Measurements from ENCODE around the gene THAP12. TPM values are rescaled to one million over a fixed set of nuclear protein-coding genes. Genes with fewer than 3 reads are reported as not detected.
A peak's percentile ranks its signal among the peaks of the same experiment; 100 is the strongest.
"Not testable (repeated sequence)": the region's sequence is repeated elsewhere in the genome, so short reads cannot be mapped to it uniquely, and the experiment has no call there.

THAP12 gene
- polyA plus RNA-seq, 1 donor (not counting 4 experiments of a cell fraction or from before 2014, with no cell fraction given): 49.8 TPM

- dilution Hi-C loops (cut with MboI; ENCODE audit: extremely low pct_ligation_motif_present, low sequenced_read_pairs): no loop called here
- H3K4me1 ChIP-seq (ENCODE audit: control insufficient read depth, extremely low read depth, insufficient read depth, low read length): no peaks in the 10 kb centered on the region
- no peak overlapping the region for H2AFZ ChIP-seq (ENCODE audit: control insufficient read depth, low read length)
- H4K20me1 ChIP-seq (ENCODE audit: control insufficient read depth, extremely low read depth, insufficient read depth, low read length): no peaks in the 10 kb centered on the region
- DNase-seq (ENCODE audit: low read depth, low spot score): no peak
- no peaks in the 10 kb centered on the region for H3K36me3 ChIP-seq (ENCODE audit: control insufficient read depth in 2 of 2, extremely low read depth in 1 of 2, insufficient read depth in 2 of 2, low read length in 2 of 2)
- H3K4me2 ChIP-seq (ENCODE audit: control insufficient read depth, extremely low read depth, insufficient read depth, low read depth, low read length): no peak overlapping the region
- H3K27ac ChIP-seq (ENCODE audit: control insufficient read depth, insufficient read depth, low read length): no peak overlapping the region
- H3K9me1 ChIP-seq (ENCODE audit: control insufficient read depth, extremely low read depth, insufficient read depth, low read length): no peaks in the 10 kb centered on the region
- no peak for TF ChIP-seq CTCF (optimal IDR thresholded peaks at IDR 0.05 in 1 of 3, IDR thresholded peaks at IDR 0.05 in 1 of 3, conservative IDR thresholded peaks at IDR 0.05 in 1 of 3; ENCODE audit: extremely low read depth in 1 of 3, insufficient read depth in 2 of 3, low read length in 3 of 3)
- no peak for TF ChIP-seq EZH2 (IDR thresholded peaks at IDR 0.05; ENCODE audit: low read length)
- H3K9me3 ChIP-seq (ENCODE audit: control insufficient read depth, low read depth, low read length): no peaks in the 10 kb centered on the region
- FAIRE-seq: peak; percentile 9
- H3K9ac ChIP-seq (ENCODE audit: control insufficient read depth, extremely low read depth, insufficient read depth, low read length): no peak overlapping the region
- peaks cover 5% of the 10 kb centered on the region for H3K27me3 ChIP-seq (ENCODE audit: control insufficient read depth, extremely low read depth, insufficient read depth, low read length)
- H3K79me2 ChIP-seq (ENCODE audit: control insufficient read depth, insufficient read depth, low read length): no peaks in the 10 kb centered on the region
- H3K4me3 ChIP-seq (ENCODE audit: control insufficient read depth in 2 of 3, extremely low read depth in 1 of 3, insufficient read depth in 2 of 3, low read depth in 1 of 3, low read length in 3 of 3): no peak overlapping the region
Observed at GRCh38 chr11:76406359-76406758, 25.4 kb upstream of the THAP12 start.

GRCh38 chr11:76401484-76401883 lies 20.6 kb upstream of the THAP12 start:
- H3K79me2 ChIP-seq (ENCODE audit: control insufficient read depth, insufficient read depth, low read length); FAIRE-seq; H3K9ac ChIP-seq (ENCODE audit: control insufficient read depth, extremely low read depth, insufficient read depth, low read length); dilution Hi-C loops (cut with MboI; ENCODE audit: extremely low pct_ligation_motif_present, low sequenced_read_pairs); H3K4me3 ChIP-seq (ENCODE audit: control insufficient read depth in 2 of 3, extremely low read depth in 1 of 3, insufficient read depth in 2 of 3, low read depth in 1 of 3, low read length in 3 of 3); H2AFZ ChIP-seq (ENCODE audit: control insufficient read depth, low read length); H3K4me2 ChIP-seq (ENCODE audit: control insufficient read depth, extremely low read depth, insufficient read depth, low read depth, low read length); H3K9me3 ChIP-seq (ENCODE audit: control insufficient read depth, low read depth, low read length); H3K9me1 ChIP-seq (ENCODE audit: control insufficient read depth, extremely low read depth, insufficient read depth, low read length); H4K20me1 ChIP-seq (ENCODE audit: control insufficient read depth, extremely low read depth, insufficient read depth, low read length); H3K36me3 ChIP-seq (ENCODE audit: control insufficient read depth in 2 of 2, extremely low read depth in 1 of 2, insufficient read depth in 2 of 2, low read length in 2 of 2); DNase-seq (ENCODE audit: low read depth, low spot score); H3K27me3 ChIP-seq (ENCODE audit: control insufficient read depth, extremely low read depth, insufficient read depth, low read length); H3K4me1 ChIP-seq (ENCODE audit: control insufficient read depth, extremely low read depth, insufficient read depth, low read length); H3K27ac ChIP-seq (ENCODE audit: control insufficient read depth, insufficient read depth, low read length): not testable (repeated sequence)

- TF ChIP-seq EZH2 (IDR thresholded peaks at IDR 0.05; ENCODE audit: low read length) (no peak), CTCF (optimal IDR thresholded peaks at IDR 0.05 in 1 of 3, IDR thresholded peaks at IDR 0.05 in 1 of 3, conservative IDR thresholded peaks at IDR 0.05 in 1 of 3; ENCODE audit: extremely low read depth in 1 of 3, insufficient read depth in 2 of 3, low read length in 3 of 3) (no peak)
- no peaks in the 10 kb centered on the region for H3K79me2 ChIP-seq (ENCODE audit: control insufficient read depth, insufficient read depth, low read length)
- H3K4me1 ChIP-seq (ENCODE audit: control insufficient read depth, extremely low read depth, insufficient read depth, low read length): no peaks in the 10 kb centered on the region
- no peak overlapping the region for H3K4me2 ChIP-seq (ENCODE audit: control insufficient read depth, extremely low read depth, insufficient read depth, low read depth, low read length)
- H3K9me3 ChIP-seq (ENCODE audit: control insufficient read depth, low read depth, low read length): no peaks in the 10 kb centered on the region
- no peaks in the 10 kb centered on the region for H3K9me1 ChIP-seq (ENCODE audit: control insufficient read depth, extremely low read depth, insufficient read depth, low read length)
- H3K27ac ChIP-seq (ENCODE audit: control insufficient read depth, insufficient read depth, low read length): no peak overlapping the region
- no peak for DNase-seq (ENCODE audit: low read depth, low spot score)
- no peaks in the 10 kb centered on the region for H3K27me3 ChIP-seq (ENCODE audit: control insufficient read depth, extremely low read depth, insufficient read depth, low read length)
- FAIRE-seq: no peak
- no peak overlapping the region for H3K4me3 ChIP-seq (ENCODE audit: control insufficient read depth in 2 of 3, extremely low read depth in 1 of 3, insufficient read depth in 2 of 3, low read depth in 1 of 3, low read length in 3 of 3)
- no peak overlapping the region for H3K9ac ChIP-seq (ENCODE audit: control insufficient read depth, extremely low read depth, insufficient read depth, low read length)
- H2AFZ ChIP-seq (ENCODE audit: control insufficient read depth, low read length): no peak overlapping the region
- no peaks in the 10 kb centered on the region for H4K20me1 ChIP-seq (ENCODE audit: control insufficient read depth, extremely low read depth, insufficient read depth, low read length)
- no peaks in the 10 kb centered on the region for H3K36me3 ChIP-seq (ENCODE audit: control insufficient read depth in 2 of 2, extremely low read depth in 1 of 2, insufficient read depth in 2 of 2, low read length in 2 of 2)
- dilution Hi-C loops (cut with MboI; ENCODE audit: extremely low pct_ligation_motif_present, low sequenced_read_pairs): no loop called here
Observed at GRCh38 chr11:76400967-76401366, 20.0 kb upstream of the THAP12 start.

Measured in keratinocyte (primary cell).